ENCODE data around the gene DVL1.

Gene DVL1

DNA sequence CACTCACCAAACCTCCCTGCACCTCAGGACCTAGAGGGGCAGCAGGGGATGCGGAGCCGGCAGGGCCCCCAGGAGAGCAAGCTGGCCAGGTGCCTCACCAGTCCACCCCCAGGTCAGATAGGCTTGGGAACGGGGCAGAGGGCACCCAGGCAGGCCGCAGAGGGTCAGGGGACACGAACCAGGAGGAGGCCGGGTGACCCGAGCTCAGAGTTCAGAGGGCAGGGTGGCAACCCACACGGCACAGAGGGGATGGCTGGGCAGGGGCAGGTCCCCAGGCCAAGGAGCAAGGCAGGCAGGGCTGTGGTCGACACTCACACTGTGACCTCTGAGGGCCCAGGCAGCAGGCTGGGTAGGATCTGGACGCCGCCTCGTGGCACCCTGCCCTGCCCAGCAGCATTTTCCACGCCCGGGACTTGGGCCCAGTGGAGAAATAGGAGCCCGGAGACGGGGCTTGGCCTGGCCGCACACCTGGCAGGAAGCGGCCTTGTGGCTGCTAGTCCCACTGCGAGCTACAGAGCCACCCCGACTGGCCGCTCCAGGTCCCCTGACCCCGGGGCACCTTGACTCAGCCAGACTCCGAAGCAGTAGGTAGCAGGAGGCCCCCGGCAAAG lies 5.3 kb downstream of the DVL1 start:
- H3K9ac ChIP-seq (ENCODE audit: low read depth, low read length, poor library complexity, severe bottlenecking): no peak overlapping the region

DNA sequence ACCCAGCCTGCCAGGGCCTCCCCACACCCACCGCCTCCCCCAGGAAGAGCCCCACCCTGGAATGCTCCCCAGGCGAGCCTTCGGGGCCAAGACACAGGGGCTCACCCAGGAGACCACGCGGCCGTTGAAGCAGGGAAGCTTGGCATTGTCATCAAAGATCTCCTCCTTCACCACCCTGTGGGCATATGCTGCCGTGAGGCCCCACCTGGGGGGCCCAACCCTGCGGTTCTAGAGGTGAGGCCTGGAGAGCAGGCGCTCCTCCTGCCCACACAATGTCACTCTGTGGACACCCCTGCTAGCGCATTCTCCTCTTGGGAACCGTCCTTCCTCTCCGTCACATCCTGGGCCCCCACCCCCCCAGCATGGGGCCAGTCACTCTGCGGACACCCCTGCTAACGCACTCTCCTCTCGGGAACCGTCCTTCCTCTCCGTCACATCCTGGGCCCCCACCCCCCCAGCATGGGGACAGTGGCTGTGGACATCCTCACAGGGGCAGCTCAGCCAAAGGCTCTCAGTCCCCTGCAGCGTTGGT lies 6.6 kb downstream of the DVL1 start:
- Histone ChIP-seq H3K9me3 (ENCODE audit: insufficient read depth, low read depth, low read length) (no peaks in the 10 kb centered on the region), H3K4me2 (ENCODE audit: low read depth, low read length, poor library complexity, severe bottlenecking) (no peak overlapping the region), H3K79me2 (ENCODE audit: insufficient read depth, low read length) (peaks cover 18% of the 10 kb centered on the region; the same call in 1 of the 2 replicates), H3K4me3 (ENCODE audit: low read length, poor library complexity, severe bottlenecking) (no peak overlapping the region), H3F3A (ENCODE audit: low read depth) (no peaks in the 10 kb centered on the region), H3K4me1 (ENCODE audit: insufficient read depth, low read length, poor library complexity, severe bottlenecking) (peaks cover 10% of the 10 kb centered on the region), H4K20me1 (ENCODE audit: insufficient read depth, low read length, poor library complexity, severe bottlenecking) (peaks cover 14% of the 10 kb centered on the region), H3K36me3 (ENCODE audit: insufficient read depth, low read length) (no peaks in the 10 kb centered on the region; the same call in 1 of the 2 replicates), H2AFZ (ENCODE audit: low read length) (no peak overlapping the region), H3K9ac (ENCODE audit: low read depth, low read length, poor library complexity, severe bottlenecking) (no peak overlapping the region), H3K9me2 (replicated peaks; ENCODE audit: low read depth, low read length) (no peaks in the 10 kb centered on the region), H3K27me3 (ENCODE audit: insufficient read depth, low read length, poor library complexity, severe bottlenecking) (no peaks in the 10 kb centered on the region)
- TF ChIP-seq, protein P1, sequence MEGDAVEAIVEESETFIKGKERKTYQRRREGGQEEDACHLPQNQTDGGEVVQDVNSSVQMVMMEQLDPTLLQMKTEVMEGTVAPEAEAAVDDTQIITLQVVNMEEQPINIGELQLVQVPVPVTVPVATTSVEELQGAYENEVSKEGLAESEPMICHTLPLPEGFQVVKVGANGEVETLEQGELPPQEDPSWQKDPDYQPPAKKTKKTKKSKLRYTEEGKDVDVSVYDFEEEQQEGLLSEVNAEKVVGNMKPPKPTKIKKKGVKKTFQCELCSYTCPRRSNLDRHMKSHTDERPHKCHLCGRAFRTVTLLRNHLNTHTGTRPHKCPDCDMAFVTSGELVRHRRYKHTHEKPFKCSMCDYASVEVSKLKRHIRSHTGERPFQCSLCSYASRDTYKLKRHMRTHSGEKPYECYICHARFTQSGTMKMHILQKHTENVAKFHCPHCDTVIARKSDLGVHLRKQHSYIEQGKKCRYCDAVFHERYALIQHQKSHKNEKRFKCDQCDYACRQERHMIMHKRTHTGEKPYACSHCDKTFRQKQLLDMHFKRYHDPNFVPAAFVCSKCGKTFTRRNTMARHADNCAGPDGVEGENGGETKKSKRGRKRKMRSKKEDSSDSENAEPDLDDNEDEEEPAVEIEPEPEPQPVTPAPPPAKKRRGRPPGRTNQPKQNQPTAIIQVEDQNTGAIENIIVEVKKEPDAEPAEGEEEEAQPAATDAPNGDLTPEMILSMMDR (conservative IDR thresholded peaks at IDR 0.05; ENCODE audit: low read length): no peak
- no peak for TF ChIP-seq EZH2phosphoT487 (IDR thresholded peaks at IDR 0.05; ENCODE audit: borderline replicate concordance)

More for the DNA sequence above, 5.3 kb downstream of the DVL1 start:
- H3K4me1 ChIP-seq (ENCODE audit: insufficient read depth, low read length, poor library complexity, severe bottlenecking): peaks cover 18% of the 10 kb centered on the region
- H4K20me1 ChIP-seq (ENCODE audit: insufficient read depth, low read length, poor library complexity, severe bottlenecking): peaks cover 20% of the 10 kb centered on the region
- no peak overlapping the region for H2AFZ ChIP-seq (ENCODE audit: low read length)
- H3F3A ChIP-seq (ENCODE audit: low read depth): no peaks in the 10 kb centered on the region
- peaks cover 30% of the 10 kb centered on the region; the same call in 1 of the 2 replicates for H3K79me2 ChIP-seq (ENCODE audit: insufficient read depth, low read length)
- H3K4me2 ChIP-seq (ENCODE audit: low read depth, low read length, poor library complexity, severe bottlenecking): no peak overlapping the region
- H3K27me3 ChIP-seq (ENCODE audit: insufficient read depth, low read length, poor library complexity, severe bottlenecking): no peaks in the 10 kb centered on the region
- H3K36me3 ChIP-seq (ENCODE audit: insufficient read depth, low read length): no peaks in the 10 kb centered on the region; the same call in 1 of the 2 replicates
- no peaks in the 10 kb centered on the region for H3K9me3 ChIP-seq (ENCODE audit: insufficient read depth, low read depth, low read length)
- H3K9me2 ChIP-seq (replicated peaks; ENCODE audit: low read depth, low read length): no peaks in the 10 kb centered on the region
- TF ChIP-seq, protein P1 (conservative IDR thresholded peaks at IDR 0.05; ENCODE audit: low read length): no peak
- no peak for TF ChIP-seq EZH2phosphoT487 (IDR thresholded peaks at IDR 0.05; ENCODE audit: borderline replicate concordance)
- no peak overlapping the region for H3K4me3 ChIP-seq (ENCODE audit: low read length, poor library complexity, severe bottlenecking)

DNA sequence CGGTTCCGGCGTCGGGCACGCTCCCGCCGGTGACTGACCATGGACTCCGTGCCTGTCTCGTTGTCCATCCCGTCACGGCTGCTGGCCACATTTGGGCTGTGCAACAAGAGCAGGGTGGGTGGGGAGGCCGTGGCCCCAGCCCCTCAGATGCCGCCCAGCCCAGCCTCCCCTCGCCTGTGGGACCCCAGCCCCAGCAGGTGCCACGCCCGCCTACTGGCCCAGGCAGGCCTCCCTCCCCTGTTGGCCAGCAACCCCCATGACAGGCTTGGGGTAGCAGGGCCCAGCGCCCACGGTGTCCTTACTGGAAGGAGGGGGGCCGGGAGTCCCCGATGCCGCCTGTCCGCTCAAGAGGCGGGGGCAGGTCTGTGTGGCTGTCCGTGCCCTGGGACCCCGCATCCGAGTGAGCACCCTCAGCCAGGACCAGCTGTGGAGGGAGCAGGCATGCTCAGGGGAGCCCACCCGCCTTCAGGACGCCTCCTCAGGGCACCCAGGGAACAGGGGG lies 7.1 kb downstream of the DVL1 start:
- no peak for TF ChIP-seq EZH2phosphoT487 (IDR thresholded peaks at IDR 0.05; ENCODE audit: borderline replicate concordance)
- TF ChIP-seq, protein P1 (conservative IDR thresholded peaks at IDR 0.05; ENCODE audit: low read length): no peak
- Histone ChIP-seq H3K79me2 (ENCODE audit: insufficient read depth, low read length) (peaks cover 13% of the 10 kb centered on the region; the same call in 1 of the 2 replicates), H3K4me2 (ENCODE audit: low read depth, low read length, poor library complexity, severe bottlenecking) (no peak overlapping the region), H3K9ac (ENCODE audit: low read depth, low read length, poor library complexity, severe bottlenecking) (no peak overlapping the region), H3K4me1 (ENCODE audit: insufficient read depth, low read length, poor library complexity, severe bottlenecking) (peaks cover 5% of the 10 kb centered on the region), H3F3A (ENCODE audit: low read depth) (no peaks in the 10 kb centered on the region), H3K36me3 (ENCODE audit: insufficient read depth, low read length) (no peaks in the 10 kb centered on the region; the same call in 1 of the 2 replicates), H3K9me2 (replicated peaks; ENCODE audit: low read depth, low read length) (no peaks in the 10 kb centered on the region), H3K9me3 (ENCODE audit: insufficient read depth, low read depth, low read length) (no peaks in the 10 kb centered on the region), H4K20me1 (ENCODE audit: insufficient read depth, low read length, poor library complexity, severe bottlenecking) (peaks cover 9% of the 10 kb centered on the region), H3K4me3 (ENCODE audit: low read length, poor library complexity, severe bottlenecking) (no peak overlapping the region), H3K27me3 (ENCODE audit: insufficient read depth, low read length, poor library complexity, severe bottlenecking) (no peaks in the 10 kb centered on the region), H2AFZ (ENCODE audit: low read length) (no peak overlapping the region)
